Measurements from ENCODE around the gene WWC1. TPM values are rescaled to one million over a fixed set of nuclear protein-coding genes. Genes with fewer than 3 reads are reported as not detected.

Gene WWC1
- total RNA-seq, 1 donor from 2014 or later = 1.5 TPM

DNA sequence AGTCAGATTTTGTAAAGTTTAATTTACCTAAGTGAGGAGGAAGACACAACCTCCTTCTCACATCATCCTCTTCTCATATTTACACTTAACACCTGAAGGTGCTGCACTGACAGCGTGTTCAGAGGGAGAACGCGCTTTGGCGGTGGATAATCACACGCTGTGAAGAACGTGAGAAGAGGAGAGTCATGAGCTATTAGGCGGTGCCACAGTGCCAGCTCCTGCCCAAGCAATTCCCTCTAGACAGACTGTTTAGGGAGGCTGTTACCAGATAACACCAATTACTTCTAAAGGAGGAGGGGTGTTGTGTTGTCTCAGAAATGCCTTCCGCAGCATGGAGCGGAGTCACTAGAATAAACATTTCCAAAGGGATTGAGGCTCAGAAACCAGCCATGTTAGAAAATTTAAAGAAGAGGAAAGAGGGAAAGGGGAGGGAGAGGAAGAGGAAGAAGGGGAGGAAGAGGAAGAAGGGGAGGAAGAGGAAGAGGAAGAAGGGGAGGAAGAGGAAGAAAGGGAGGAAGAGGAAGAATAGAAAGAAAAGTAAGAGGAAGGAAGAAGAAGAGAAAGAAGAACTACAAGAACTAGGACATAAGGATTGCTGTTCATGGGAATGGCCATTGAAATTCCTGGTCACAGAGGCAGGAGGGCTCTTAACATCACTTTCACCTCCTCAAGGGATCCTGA is 37.3 kb upstream of the WWC1 start:
- H3K27me3 Mint-ChIP-seq (ENCODE audit: unreplicated experiment) = peaks cover 5% of the 10 kb centered on the region
- H3K4me3 Mint-ChIP-seq (ENCODE audit: unreplicated experiment) = no peak overlapping the region
- TF ChIP-seq, protein P1, sequence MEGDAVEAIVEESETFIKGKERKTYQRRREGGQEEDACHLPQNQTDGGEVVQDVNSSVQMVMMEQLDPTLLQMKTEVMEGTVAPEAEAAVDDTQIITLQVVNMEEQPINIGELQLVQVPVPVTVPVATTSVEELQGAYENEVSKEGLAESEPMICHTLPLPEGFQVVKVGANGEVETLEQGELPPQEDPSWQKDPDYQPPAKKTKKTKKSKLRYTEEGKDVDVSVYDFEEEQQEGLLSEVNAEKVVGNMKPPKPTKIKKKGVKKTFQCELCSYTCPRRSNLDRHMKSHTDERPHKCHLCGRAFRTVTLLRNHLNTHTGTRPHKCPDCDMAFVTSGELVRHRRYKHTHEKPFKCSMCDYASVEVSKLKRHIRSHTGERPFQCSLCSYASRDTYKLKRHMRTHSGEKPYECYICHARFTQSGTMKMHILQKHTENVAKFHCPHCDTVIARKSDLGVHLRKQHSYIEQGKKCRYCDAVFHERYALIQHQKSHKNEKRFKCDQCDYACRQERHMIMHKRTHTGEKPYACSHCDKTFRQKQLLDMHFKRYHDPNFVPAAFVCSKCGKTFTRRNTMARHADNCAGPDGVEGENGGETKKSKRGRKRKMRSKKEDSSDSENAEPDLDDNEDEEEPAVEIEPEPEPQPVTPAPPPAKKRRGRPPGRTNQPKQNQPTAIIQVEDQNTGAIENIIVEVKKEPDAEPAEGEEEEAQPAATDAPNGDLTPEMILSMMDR (IDR thresholded peaks at IDR 0.05; ENCODE audit: partially characterized antibody, unreplicated experiment) = no peak

DNA sequence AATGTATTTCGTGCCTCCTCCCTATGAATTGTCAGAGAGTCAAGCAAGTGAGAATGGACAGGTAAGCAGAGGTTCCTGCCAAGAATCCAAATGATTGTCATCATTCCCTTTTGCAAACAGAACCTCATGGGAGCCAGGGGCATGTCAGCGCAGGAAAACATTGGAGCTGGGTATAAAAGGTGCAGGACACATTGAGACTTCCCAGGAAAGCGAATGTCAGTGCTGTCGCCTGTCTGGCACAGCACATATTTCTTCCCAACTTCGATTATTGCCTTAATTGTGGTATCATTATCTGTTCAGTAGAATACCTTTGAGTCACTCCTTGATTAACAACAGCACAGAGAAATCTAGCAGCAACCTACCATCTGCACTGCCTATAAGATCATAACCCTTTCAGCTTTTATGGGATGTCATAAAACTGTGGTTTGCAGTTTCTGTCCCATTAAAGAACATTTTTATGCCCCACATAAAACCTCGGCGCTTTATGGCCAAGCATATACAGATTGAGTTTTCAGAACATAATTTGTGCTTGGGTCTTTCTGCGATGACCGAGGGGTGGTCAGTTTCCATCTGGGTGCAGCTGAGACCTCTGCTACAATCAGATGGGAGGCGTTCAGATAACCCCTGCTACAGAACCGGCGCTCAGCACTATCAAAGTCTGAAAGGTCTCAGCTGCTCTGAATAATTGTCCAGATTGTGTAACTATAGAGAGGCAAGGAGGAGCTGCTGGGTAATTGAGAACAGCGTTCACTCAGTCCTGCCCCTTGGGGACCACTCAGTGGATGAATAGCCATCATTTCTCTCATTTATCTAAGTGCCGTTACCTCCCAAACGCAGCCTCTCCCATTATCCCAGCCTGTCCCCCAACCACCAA is 30.9 kb upstream of the WWC1 start:
- peak overlapping the region; percentile 77 for H3K27ac Mint-ChIP-seq (ENCODE audit: unreplicated experiment)
- H3K9me3 Mint-ChIP-seq (ENCODE audit: unreplicated experiment) = peaks cover 10% of the 10 kb centered on the region
- TF ChIP-seq, protein P1 (IDR thresholded peaks at IDR 0.05; ENCODE audit: partially characterized antibody, unreplicated experiment) = no peak
- peaks cover 6% of the 10 kb centered on the region for H3K27me3 Mint-ChIP-seq (ENCODE audit: unreplicated experiment)
- H3K36me3 Mint-ChIP-seq (ENCODE audit: unreplicated experiment) = no peaks in the 10 kb centered on the region
- H3K4me3 Mint-ChIP-seq (ENCODE audit: unreplicated experiment) = peak overlapping the region; percentile 43
- peaks cover 20% of the 10 kb centered on the region for H3K4me1 Mint-ChIP-seq (ENCODE audit: low read depth, unreplicated experiment)
- DNase-seq = peak; percentile 64

More for the DNA sequence above, 37.3 kb upstream of the WWC1 start:
- H3K4me1 Mint-ChIP-seq (ENCODE audit: low read depth, unreplicated experiment) = peaks cover 1% of the 10 kb centered on the region
- H3K9me3 Mint-ChIP-seq (ENCODE audit: unreplicated experiment) = peaks cover 8% of the 10 kb centered on the region
- DNase-seq = no peak
- H3K36me3 Mint-ChIP-seq (ENCODE audit: unreplicated experiment) = peaks cover 4% of the 10 kb centered on the region
- H3K27ac Mint-ChIP-seq (ENCODE audit: unreplicated experiment) = no peak overlapping the region

- peak overlapping the region; percentile 43 for H3K4me3 Mint-ChIP-seq (ENCODE audit: unreplicated experiment)
- H3K27me3 Mint-ChIP-seq (ENCODE audit: unreplicated experiment) = peaks cover 6% of the 10 kb centered on the region
- H3K4me1 Mint-ChIP-seq (ENCODE audit: low read depth, unreplicated experiment) = peaks cover 26% of the 10 kb centered on the region
- TF ChIP-seq, protein P1 (IDR thresholded peaks at IDR 0.05; ENCODE audit: partially characterized antibody, unreplicated experiment) = no peak
- peaks cover 12% of the 10 kb centered on the region for H3K9me3 Mint-ChIP-seq (ENCODE audit: unreplicated experiment)
- H3K36me3 Mint-ChIP-seq (ENCODE audit: unreplicated experiment) = no peaks in the 10 kb centered on the region
- peak overlapping the region; percentile 46 for H3K27ac Mint-ChIP-seq (ENCODE audit: unreplicated experiment)
- DNase-seq = no peak
These were observed 30.2 kb upstream of the WWC1 start for GRCh38 chr5:168261227-168261571.

- peaks cover 6% of the 10 kb centered on the region for H3K27me3 Mint-ChIP-seq (ENCODE audit: unreplicated experiment)
- no peak overlapping the region for H3K4me3 Mint-ChIP-seq (ENCODE audit: unreplicated experiment)
- no peak for DNase-seq
- TF ChIP-seq, protein P1 (IDR thresholded peaks at IDR 0.05; ENCODE audit: partially characterized antibody, unreplicated experiment) = no peak
- peaks cover 12% of the 10 kb centered on the region for H3K9me3 Mint-ChIP-seq (ENCODE audit: unreplicated experiment)
- no peaks in the 10 kb centered on the region for H3K36me3 Mint-ChIP-seq (ENCODE audit: unreplicated experiment)
- no peak overlapping the region for H3K27ac Mint-ChIP-seq (ENCODE audit: unreplicated experiment)
- H3K4me1 Mint-ChIP-seq (ENCODE audit: low read depth, unreplicated experiment) = peaks cover 29% of the 10 kb centered on the region
These were observed 29.3 kb upstream of the WWC1 start for GRCh38 chr5:168262042-168262743.

All from glutamatergic neuron (in vitro differentiated cells).